Neural cell (in vitro differentiated cells): ENCODE data around the gene CDK2AP2. TPM values are rescaled to one million over a fixed set of nuclear protein-coding genes. Genes with fewer than 3 reads are reported as not detected.
"Not testable (repeated sequence)": the region's sequence is repeated elsewhere in the genome, so short reads cannot be mapped to it uniquely, and the experiment has no call there.

ENCODE experiments used
- H2AFZ ChIP-seq: fragments of 200-600, 300-800 bp; sonication (generic), shearing (Covaris generic); 2 replicates; pipeline ENCODE4 v1.6.0; 2014; ENCODE audit warnings: low read depth, mild to moderate bottlenecking, antibody characterized with exemption, low read length, moderate library complexity
- H3F3A ChIP-seq: fragments of 200-600 bp; shearing (Covaris generic); 2 replicates; pipeline ENCODE4 v1.6.1; 2016; ENCODE audit warnings: mild to moderate bottlenecking, moderate library complexity, mixed read lengths, antibody characterized with exemption, low read length; ENCODE audit not compliant: insufficient read depth, poor library complexity, severe bottlenecking
- H3K27ac ChIP-seq: fragments of 200-600, 300-800 bp; sonication (generic), shearing (Covaris generic); 2 replicates; pipeline ENCODE4 v1.5.1; 2014; ENCODE audit warnings: mild to moderate bottlenecking, low read length, moderate library complexity
- H3K27me3 ChIP-seq: fragments of 300-800, 200-600 bp; sonication (generic), shearing (Covaris generic); 2 replicates; pipeline ENCODE4 v1.6.0; 2014; ENCODE audit warnings: mild to moderate bottlenecking, low read depth, low read length, moderate library complexity; ENCODE audit not compliant: insufficient read depth
- H3K36me3 ChIP-seq: fragments of 300-800, 200-600 bp; sonication (generic), shearing (Covaris generic); 2 replicates; pipeline ENCODE4 v1.5.1; 2014; ENCODE audit warnings: mild to moderate bottlenecking, antibody characterized with exemption, low read length, moderate library complexity; ENCODE audit not compliant: insufficient read depth
- H3K4me2 ChIP-seq: fragments of 300-800, 200-600 bp; sonication (generic), shearing (Covaris generic); 2 replicates; pipeline ENCODE4 v1.6.0; 2014; ENCODE audit warnings: mild to moderate bottlenecking, low read length
- H3K4me3 ChIP-seq: fragments of 300-800, 200-600 bp; sonication (generic), shearing (Covaris generic); 2 replicates; pipeline ENCODE4 v1.5.1; 2014; ENCODE audit warnings: mild to moderate bottlenecking, low read length, moderate library complexity
- H3K79me2 ChIP-seq: fragments of 200-600 bp; shearing (Covaris generic); replicated peaks from 2 replicates; pipeline ENCODE4 v1.6.0; 2014; ENCODE audit warnings: mild to moderate bottlenecking, low read length, moderate library complexity; ENCODE audit not compliant: insufficient read depth
- H3K9ac ChIP-seq: fragments of 300-800, 200-600 bp; sonication (generic), shearing (Covaris generic); 2 replicates; pipeline ENCODE4 v1.6.1; 2016; ENCODE audit warnings: mild to moderate bottlenecking, low read length, mixed read lengths
- H3K9me2 ChIP-seq: fragments of 200-600 bp; shearing (Covaris generic); 2 replicates; pipeline ENCODE4 v1.6.1; 2016; ENCODE audit warnings: mild to moderate bottlenecking, low read length, mixed read lengths; ENCODE audit not compliant: insufficient read depth
- H3K9me3 ChIP-seq: fragments of 200-600, 300-800 bp; sonication (generic), shearing (Covaris generic); 2 replicates; pipeline ENCODE4 v1.6.1; 2016; ENCODE audit warnings: mild to moderate bottlenecking, mixed run types, low read length, moderate library complexity, mixed read lengths
- H4K20me1 ChIP-seq: fragments of 200-600 bp; shearing (Covaris generic); 2 replicates; pipeline ENCODE4 v1.6.1; 2016; ENCODE audit warnings: mild to moderate bottlenecking, mixed run types; ENCODE audit not compliant: insufficient read depth
- EP300 ChIP-seq: fragments of 450-650 bp; conservative IDR thresholded peaks from 2 replicates; pipeline ENCODE4 v1.6.1; 2014; ENCODE audit warnings: antibody characterized with exemption, mild to moderate bottlenecking, moderate library complexity; ENCODE audit not compliant: poor library complexity, severe bottlenecking
- EZH2 ChIP-seq: fragments of 200-600, 300-800 bp; shearing (Covaris generic), sonication (generic); IDR thresholded peaks from 2 replicates; pipeline ENCODE4 v1.6.1; 2014; ENCODE audit warnings: antibody characterized with exemption, low read length, borderline replicate concordance, mild to moderate bottlenecking; ENCODE audit not compliant: insufficient read depth, poor library complexity, severe bottlenecking
- MXI1 ChIP-seq: fragments of 450-650 bp; conservative IDR thresholded peaks from 2 replicates; pipeline ENCODE4 v1.6.1; 2014; ENCODE audit warnings: antibody characterized with exemption, mild to moderate bottlenecking; ENCODE audit not compliant: poor library complexity, severe bottlenecking
- POLR2AphosphoS5 ChIP-seq: IDR thresholded peaks from 2 replicates; pipeline ENCODE4 v1.6.1; 2012
- RAD21 ChIP-seq: fragments of 450-650 bp; conservative IDR thresholded peaks from 2 replicates; pipeline ENCODE4 v1.6.1; 2014; ENCODE audit warnings: antibody characterized with exemption, mild to moderate bottlenecking, moderate library complexity
- REST ChIP-seq: IDR thresholded peaks from 2 replicates; pipeline ENCODE4 v1.6.1; 2012; ENCODE audit warnings: borderline replicate concordance
- SMC3 ChIP-seq: fragments of 450-650 bp; conservative IDR thresholded peaks from 2 replicates; pipeline ENCODE4 v1.6.1; 2014; ENCODE audit warnings: antibody characterized with exemption, mild to moderate bottlenecking, moderate library complexity; ENCODE audit not compliant: poor library complexity
- TAF1 ChIP-seq: IDR thresholded peaks from 2 replicates; pipeline ENCODE4 v1.6.1; 2012; ENCODE audit warnings: low read depth
- polyA plus RNA-seq: library from polyadenylated mRNA; depleted of rRNA; stranded (reverse); fragments of >200 nt; gene quantifications from 2 replicates; pipeline ENCODE4 v1.2.3, GENCODE V29; 2014
- TF ChIP-seq, protein P1 (sequence below): fragments of 450-650 bp; IDR thresholded peaks from 2 replicates; pipeline ENCODE4 v1.5.1; 2014; ENCODE audit warnings: antibody characterized with exemption, mild to moderate bottlenecking, moderate library complexity; ENCODE audit not compliant: poor library complexity, severe bottlenecking

The CDK2AP2 gene
- polyA plus RNA-seq, 1 donor from 2014 or later, result 18.1 TPM

DNA sequence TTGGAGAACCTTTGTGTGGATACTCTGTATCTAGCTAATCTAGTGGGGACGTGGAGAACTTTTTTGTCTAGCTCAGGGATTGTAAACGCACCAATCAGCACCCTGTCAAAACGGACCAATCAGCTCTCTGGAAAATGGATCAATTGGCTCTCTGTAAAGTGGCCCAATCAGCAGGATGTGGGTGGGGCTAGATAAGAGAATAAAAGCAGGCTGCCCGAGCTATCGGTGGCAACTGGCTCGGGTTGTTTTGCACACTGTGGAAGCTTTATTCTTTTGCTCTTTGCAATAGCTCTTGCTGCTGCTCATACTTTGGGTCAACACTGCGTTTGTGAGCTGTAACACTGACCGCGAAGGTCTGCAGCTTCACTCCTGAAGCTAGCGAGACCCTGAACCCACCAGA, 31.3 kb downstream of the CDK2AP2 start:
- H2AFZ ChIP-seq, H3K9ac ChIP-seq, H3K4me2 ChIP-seq, H3F3A ChIP-seq, H3K79me2 ChIP-seq, H3K27ac ChIP-seq, H3K9me3 ChIP-seq, H3K4me3 ChIP-seq, H3K36me3 ChIP-seq, H4K20me1 ChIP-seq, H3K9me2 ChIP-seq, H3K27me3 ChIP-seq: not testable (repeated sequence)

- TF ChIP-seq EP300, result no peak
- TF ChIP-seq EZH2, result no peak
- TF ChIP-seq MXI1, result no peak
- TF ChIP-seq, protein P1, sequence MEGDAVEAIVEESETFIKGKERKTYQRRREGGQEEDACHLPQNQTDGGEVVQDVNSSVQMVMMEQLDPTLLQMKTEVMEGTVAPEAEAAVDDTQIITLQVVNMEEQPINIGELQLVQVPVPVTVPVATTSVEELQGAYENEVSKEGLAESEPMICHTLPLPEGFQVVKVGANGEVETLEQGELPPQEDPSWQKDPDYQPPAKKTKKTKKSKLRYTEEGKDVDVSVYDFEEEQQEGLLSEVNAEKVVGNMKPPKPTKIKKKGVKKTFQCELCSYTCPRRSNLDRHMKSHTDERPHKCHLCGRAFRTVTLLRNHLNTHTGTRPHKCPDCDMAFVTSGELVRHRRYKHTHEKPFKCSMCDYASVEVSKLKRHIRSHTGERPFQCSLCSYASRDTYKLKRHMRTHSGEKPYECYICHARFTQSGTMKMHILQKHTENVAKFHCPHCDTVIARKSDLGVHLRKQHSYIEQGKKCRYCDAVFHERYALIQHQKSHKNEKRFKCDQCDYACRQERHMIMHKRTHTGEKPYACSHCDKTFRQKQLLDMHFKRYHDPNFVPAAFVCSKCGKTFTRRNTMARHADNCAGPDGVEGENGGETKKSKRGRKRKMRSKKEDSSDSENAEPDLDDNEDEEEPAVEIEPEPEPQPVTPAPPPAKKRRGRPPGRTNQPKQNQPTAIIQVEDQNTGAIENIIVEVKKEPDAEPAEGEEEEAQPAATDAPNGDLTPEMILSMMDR, result no peak
- no peak for TF ChIP-seq POLR2AphosphoS5
- no peak for TF ChIP-seq SMC3
- TF ChIP-seq RAD21, result no peak
- TF ChIP-seq REST, result no peak
- TF ChIP-seq TAF1, result no peak
These were observed 35.1 kb downstream of the CDK2AP2 start for GRCh38 chr11:67472882-67473281.

More at GRCh38 chr11:67472882-67473281, 35.1 kb downstream of the CDK2AP2 start:
- Histone ChIP-seq H3K27me3 (no peaks in the 10 kb centered on the region), H3K79me2 (no peaks in the 10 kb centered on the region), H3K4me2 (no peak overlapping the region), H3K36me3 (no peaks in the 10 kb centered on the region), H3K27ac (no peak overlapping the region), H2AFZ (no peak overlapping the region), H3K9me3 (no peaks in the 10 kb centered on the region), H3K4me3 (no peak overlapping the region), H3K9ac (no peak overlapping the region), H4K20me1 (no peaks in the 10 kb centered on the region), H3F3A (no peaks in the 10 kb centered on the region), H3K9me2 (no peaks in the 10 kb centered on the region)
